Hippocampal formation (tissue), 2 donors: ENCODE measurements around the gene RCBTB1.
"Not testable (repeated sequence)": the region's sequence is repeated elsewhere in the genome, so short reads cannot be mapped to it uniquely, and the experiment has no call there.

Experiments used
- DNase-seq, 2 donors: peaks; one replicate each; lab custom pipeline; 2025; lab: John Stamatoyannopoulos, UW

The RCBTB1 gene

GRCh38 chr13:49604570-49604969, 19.2 kb upstream of the RCBTB1 start:
- no peak for DNase-seq

- not testable (repeated sequence) for DNase-seq
Observed at GRCh38 chr13:49602615-49603014, 17.3 kb upstream of the RCBTB1 start.

DNA sequence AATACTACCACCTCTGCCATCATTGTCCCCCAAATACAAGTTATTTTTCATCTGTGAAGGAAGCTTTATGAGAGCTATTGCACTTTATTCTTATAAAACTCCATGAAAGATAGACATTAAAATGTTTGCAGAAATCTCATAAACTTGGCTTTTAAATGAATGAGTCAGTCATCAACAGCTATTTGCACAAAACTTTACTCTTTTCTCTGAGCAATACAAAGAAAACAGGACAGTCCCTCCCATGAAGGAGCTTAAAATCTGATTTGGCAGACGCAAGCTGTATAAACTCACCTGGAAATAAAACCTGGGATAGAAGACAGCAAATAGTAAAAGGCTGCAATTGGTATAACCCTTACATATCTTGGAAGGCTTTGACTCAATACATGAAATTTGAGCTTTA, 16.6 kb upstream of the RCBTB1 start:
- DNase-seq = no peak

GRCh38 chr13:49597043-49597641, 11.8 kb upstream of the RCBTB1 start:
- DNase-seq = no peak

DNA sequence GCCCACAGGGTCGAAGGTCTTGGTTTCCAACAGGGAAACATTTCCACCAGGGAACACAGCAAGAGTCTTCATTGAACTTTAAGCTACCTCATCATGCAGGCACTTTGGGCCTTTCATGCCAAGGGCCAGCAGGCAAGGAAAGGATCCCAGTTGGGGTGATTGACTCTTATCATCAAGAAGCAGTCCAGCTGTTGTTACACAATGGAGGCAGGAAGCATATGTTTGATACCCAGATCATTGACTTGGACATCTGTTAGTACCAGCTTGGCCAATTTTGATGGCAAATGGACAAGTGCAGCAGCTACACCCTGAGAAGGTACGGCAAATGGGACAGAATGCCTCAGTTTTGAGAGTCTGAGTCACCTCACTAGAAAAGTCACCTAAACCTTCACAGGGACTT, 10.9 kb upstream of the RCBTB1 start:
- DNase-seq = no peak

GRCh38 chr13:49594576-49594975, 9.2 kb upstream of the RCBTB1 start:
- DNase-seq = no peak

DNA sequence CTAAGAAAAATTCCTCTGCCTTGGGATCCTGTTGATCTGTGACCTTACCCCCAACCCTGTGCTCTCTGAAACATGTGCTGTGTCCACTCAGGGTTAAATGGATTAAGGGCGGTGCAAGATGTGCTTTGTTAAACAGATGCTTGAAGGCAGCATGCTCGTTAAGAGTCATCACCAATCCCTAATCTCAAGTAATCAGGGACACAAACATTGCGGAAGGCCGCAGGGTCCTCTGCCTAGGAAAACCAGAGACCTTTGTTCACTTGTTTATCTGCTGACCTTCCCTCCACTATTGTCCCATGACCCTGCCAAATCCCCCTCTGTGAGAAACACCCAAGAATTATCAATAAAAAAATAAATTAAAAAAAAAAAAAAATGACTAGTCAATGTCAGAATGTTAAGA, 8.5 kb upstream of the RCBTB1 start:
- not testable (repeated sequence) for DNase-seq

DNA sequence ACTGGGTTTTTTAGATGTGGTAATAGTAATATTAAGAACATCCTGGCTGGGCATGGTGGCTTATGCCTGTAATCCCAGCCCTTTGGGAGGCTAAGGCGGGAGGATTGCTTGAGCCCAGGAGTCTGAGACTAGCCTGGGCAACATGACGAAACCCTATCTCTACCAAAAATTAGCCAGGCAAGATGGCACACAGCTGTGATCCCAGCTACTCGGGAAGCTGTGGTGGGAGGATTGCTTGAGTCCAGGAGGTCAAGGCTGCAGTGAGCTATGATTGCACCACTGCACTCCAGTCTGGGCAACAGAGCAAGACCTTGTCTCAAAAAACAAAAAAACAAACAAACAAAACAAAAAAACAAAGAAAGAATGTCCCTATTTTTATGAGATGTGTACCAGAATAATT, 5.4 kb upstream of the RCBTB1 start:
- DNase-seq = not testable (repeated sequence)

GRCh38 chr13:49587311-49587847, 2.0 kb upstream of the RCBTB1 start:
- no peak for DNase-seq

DNA sequence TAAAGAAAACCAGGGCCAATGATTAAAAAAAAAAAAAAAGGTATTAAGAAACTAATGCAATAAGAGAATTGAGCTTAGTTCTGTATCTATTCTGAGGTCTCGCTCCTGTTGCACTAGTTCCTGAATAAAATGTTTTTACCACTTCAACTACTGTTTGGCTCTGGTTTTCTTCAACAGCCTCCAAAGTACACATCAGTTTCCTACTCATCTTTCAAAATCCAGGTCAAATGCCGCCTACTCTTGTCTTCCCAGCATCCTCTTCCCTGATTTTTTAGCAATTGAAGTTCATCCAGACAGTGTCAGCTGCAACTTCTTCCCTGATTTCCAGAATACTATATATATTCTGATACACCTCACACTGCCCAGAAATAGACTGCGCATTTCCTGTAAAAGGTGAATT, 1.4 kb upstream of the RCBTB1 start:
- no peak for DNase-seq

GRCh38 chr13:49584771-49585182, 581 bp downstream of the RCBTB1 start:
- DNase-seq = peak in 1 of 2 donors; percentile 64

DNA sequence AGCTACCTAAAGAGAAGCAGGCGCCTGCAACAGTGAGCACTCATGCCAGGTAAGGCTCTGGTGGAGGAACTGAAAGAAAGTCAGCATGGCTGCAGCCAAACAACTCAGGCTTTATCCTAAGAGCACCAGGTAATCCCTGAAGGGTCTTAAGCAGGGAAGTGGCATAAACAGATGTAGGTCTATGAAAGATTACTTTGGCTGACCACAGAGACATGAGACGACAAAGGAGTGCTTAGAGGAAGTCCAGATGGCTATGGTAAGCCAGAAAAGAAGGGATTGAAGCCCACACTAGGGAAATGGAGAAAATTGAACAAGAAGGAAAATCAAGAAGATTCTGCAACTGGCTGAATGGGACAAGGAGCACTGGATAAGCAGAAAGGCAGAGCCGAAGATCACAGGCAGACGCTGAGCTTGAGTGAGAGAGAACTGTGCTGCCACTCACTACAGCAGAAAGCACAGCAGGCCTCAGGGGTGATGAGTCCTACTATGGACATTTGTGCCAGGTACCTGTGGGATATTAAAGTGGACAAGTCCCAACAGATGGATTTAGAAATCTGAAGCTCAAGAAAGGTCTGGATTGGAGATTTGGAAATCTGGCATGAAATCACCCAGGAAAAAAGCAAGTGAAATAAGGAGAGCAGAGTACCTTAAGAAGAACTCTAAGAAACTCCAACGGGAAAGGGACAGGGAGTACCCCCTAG, 4.2 kb downstream of the RCBTB1 start:
- no peak for DNase-seq

GRCh38 chr13:49579501-49579900, 5.9 kb downstream of the RCBTB1 start:
- DNase-seq = no peak

- DNase-seq = no peak
Observed at GRCh38 chr13:49571299-49572240, 13.8 kb downstream of the RCBTB1 start.

DNA sequence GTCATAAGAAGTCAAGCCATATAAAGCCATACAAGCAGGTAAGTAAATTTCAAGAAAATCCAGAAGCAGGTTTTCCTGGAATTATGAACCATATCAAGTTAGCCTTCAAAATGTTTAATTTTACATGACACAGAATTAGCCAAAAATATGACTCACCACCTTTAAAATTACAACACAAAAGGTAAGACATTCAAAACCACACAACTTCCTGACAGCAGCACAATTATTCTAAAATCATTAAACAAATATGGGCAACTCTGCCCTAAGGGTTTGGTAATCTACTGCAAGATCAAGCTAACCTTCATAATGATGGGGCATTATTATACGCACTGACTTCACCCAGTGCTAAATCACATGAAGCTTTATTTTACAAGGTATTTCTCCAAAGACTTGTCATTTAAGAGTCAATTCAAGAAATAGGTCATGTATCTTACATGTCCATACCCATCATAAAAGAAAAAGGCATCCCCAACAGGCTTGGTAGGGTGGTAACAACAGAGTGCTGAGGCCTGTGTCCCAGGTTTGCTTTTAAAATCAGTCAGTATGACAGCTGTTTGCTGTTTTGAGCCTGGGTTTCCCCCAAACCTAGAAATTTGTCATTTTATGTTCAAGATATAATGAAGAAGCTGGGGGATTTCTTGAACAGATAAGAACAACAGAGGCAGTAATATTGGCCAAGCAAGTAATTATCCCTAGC, 15.2 kb downstream of the RCBTB1 start:
- DNase-seq = no peak

- DNase-seq = no peak
Observed at GRCh38 chr13:49567491-49567890, 17.9 kb downstream of the RCBTB1 start.

DNA sequence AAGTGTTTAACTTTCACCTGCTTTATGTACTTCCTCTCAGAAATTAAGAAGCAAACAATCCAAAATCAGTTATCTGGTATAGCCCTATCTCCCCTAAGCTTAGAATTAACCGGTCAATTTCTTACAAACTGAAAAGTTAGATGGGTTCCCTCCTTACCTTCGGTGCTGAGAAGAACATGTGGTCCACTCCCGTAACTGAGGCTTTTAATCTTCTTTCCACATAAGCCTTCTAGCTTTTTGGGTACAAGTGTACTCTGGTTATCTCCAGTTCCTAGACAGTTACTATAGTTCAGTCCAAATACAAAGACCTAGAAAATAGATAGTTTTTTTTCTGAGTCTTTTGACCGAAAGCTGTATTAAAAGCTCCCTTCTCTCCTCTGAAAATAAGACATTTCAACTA, 18.9 kb downstream of the RCBTB1 start:
- no peak for DNase-seq

GRCh38 chr13:49565461-49565860, 19.9 kb downstream of the RCBTB1 start:
- DNase-seq = not testable (repeated sequence)

GRCh38 chr13:49563516-49563915, 21.8 kb downstream of the RCBTB1 start:
- no peak for DNase-seq

- DNase-seq = no peak
Observed at GRCh38 chr13:49561062-49561410, 24.3 kb downstream of the RCBTB1 start.

DNA sequence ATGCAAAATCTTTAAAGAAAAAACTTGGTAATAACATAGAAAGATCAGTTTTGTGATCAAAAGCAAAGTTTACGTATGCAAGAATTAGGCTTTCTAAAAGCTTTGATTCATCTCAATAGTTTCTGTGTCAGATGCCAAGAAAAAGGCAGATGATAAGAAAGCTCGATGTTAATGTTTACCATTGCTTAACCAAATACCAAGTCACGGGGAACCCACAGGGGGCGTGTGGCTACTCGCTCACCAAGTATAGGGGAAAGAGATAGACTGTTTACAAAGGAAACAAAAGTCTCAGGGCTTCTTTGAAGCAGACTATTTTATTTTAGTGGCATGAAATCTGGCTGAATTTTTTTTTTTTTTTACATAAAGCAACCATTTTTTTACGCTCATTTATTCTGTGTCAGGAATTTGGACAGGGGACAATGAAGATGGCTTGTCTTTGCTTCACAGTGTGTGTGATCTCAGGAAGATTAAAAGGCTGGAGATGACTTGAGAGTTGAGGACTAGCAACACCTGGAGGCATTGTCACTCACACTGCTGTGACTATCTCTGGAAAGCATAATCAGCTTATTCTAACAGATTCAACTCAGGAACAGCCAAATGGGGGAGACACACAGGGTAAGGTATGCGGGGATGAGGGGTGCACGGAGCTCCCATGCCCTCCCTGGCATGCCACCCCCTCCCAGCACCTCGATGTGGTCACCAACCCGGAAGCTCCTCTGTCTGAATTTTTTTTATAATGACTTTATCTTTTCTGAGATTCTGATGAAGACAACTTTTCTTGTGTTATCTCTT, 24.9 kb downstream of the RCBTB1 start:
- no peak for DNase-seq
